Uterus (tissue), 4 donors: ENCODE data around the gene KLRC2. TPM values are rescaled to one million over a fixed set of nuclear protein-coding genes. Genes with fewer than 3 reads are reported as not detected.

ENCODE experiments used
- DNase-seq, 2 donors: peaks; one replicate each; pipeline ENCODE4 v3.0.0-alpha.2; 2019 to 2020
- H3K27ac ChIP-seq, 2 donors: fragments of 200-600 bp; sonication (generic); 1 replicate in 1 of 2; 2 replicates in 1 of 2; pipeline ENCODE4 v1.5.1; 2016 to 2018
- H3K27me3 ChIP-seq, 2 donors: fragments of 200-600 bp; sonication (generic); one replicate each; pipeline ENCODE4 v1.5.1; 2018 to 2019; ENCODE audit warnings: control low read depth in 1 of 2
- H3K36me3 ChIP-seq, 2 donors: fragments of 200-600 bp; sonication (generic); one replicate each; pipeline ENCODE4 v1.5.1; 2019; ENCODE audit warnings: control low read depth in 1 of 2
- H3K4me1 ChIP-seq, 2 donors: fragments of 200-600 bp; sonication (generic); one replicate each; pipeline ENCODE4 v1.5.1; 2018 to 2019; ENCODE audit warnings: control low read depth in 1 of 2
- H3K4me3 ChIP-seq, 2 donors: fragments of 200-600 bp; sonication (generic); 1 replicate in 1 of 2; 2 replicates in 1 of 2; pipeline ENCODE4 v1.5.1; 2018 to 2019; ENCODE audit warnings: mild to moderate bottlenecking in 1 of 2
- H3K9me3 ChIP-seq, 2 donors: fragments of 200-600 bp; sonication (generic); one replicate each; pipeline ENCODE4 v1.5.1; 2019; ENCODE audit warnings: control low read depth in 1 of 2
- CTCF ChIP-seq, 4 experiments: fragments of 200-600 bp in 2 of 4; fragments of 450-650 bp in 2 of 4; sonication (generic) in 2 of 4; IDR thresholded peaks; one replicate each; pipeline ENCODE4 v1.5.1; 2016 to 2019; ENCODE audit warnings: antibody characterized with exemption in 4 of 4, mild to moderate bottlenecking in 2 of 4, moderate library complexity in 1 of 4
- POLR2A ChIP-seq, 2 donors: fragments of 450-650 bp; IDR thresholded peaks; one replicate each; pipeline ENCODE4 v1.6.1; 2016; ENCODE audit warnings: antibody characterized with exemption in 2 of 2, mild to moderate bottlenecking in 1 of 2, moderate library complexity in 1 of 2
- intact Hi-C: fragments of 100-400 bp; cut with DNase I; formaldehyde crosslinking; loops from one replicate; pipeline ENCODE4 v1.15.1; 2023; ENCODE audit warnings: low total_unique reads
- total RNA-seq, 4 donors: library from RNA; depleted of rRNA in 3 of 4; stranded (reverse); fragments of >200 nt in 3 of 4; gene quantifications; one replicate each; pipeline versions ENCODE4 v1.1.0 to v1.2.4, GENCODE V29; 2014 to 2023
- donor health status: DM: yes; HTN: yes; CAD: no.

KLRC2 gene
- total RNA-seq, 4 donors from 2014 or later, result 2.2 TPM; not detected in 3

GRCh38 chr12:10381928-10382628 is 53.7 kb downstream of the KLRC2 start:
- no peaks in the 10 kb centered on the region for H3K9me3 ChIP-seq
- H3K4me3 ChIP-seq, result no peak overlapping the region
- no peaks in the 10 kb centered on the region for H3K36me3 ChIP-seq
- H3K27me3 ChIP-seq, result no peaks in the 10 kb centered on the region
- no peak overlapping the region for H3K27ac ChIP-seq
- H3K4me1 ChIP-seq, result no peaks in the 10 kb centered on the region
- no peak for TF ChIP-seq CTCF (IDR thresholded peaks at IDR 0.05)
- no peak for TF ChIP-seq POLR2A (IDR thresholded peaks at IDR 0.05)
- intact Hi-C loops, result no loop called here
- no peak for DNase-seq

Other genes starting within 250 kb of the KLRC2 start
- 100 to 1,000 TPM in 1 of 4 donors, 10 to 100 TPM in 3; 42.9 to 216 (median 62.7) TPM for gene GABARAPL1, start 223.1 kb downstream of the KLRC2 start, total RNA-seq
- gene KLRD1, start 128.1 kb downstream of the KLRC2 start, total RNA-seq, result 1 to 10 TPM in 2 of 4 donors, under 1 TPM in 2; under 0.01 to 4.1 (median 2.1) TPM
- 1 to 10 TPM in 1 of 4 donors, under 1 TPM in 2, not detected in 1; 0.76 to 2.9 (median 0.76) TPM for gene KLRK1, start 46.0 kb downstream of the KLRC2 start, total RNA-seq
- gene KLRC4, start 26.3 kb downstream of the KLRC2 start, total RNA-seq, result 1 to 10 TPM in 1 of 4 donors, under 1 TPM in 1, not detected in 2; 0.85 to 1.8 TPM
- gene KLRC3, start 15.4 kb downstream of the KLRC2 start, total RNA-seq, result 1 to 10 TPM in 1 of 4 donors, not detected in 3; 1.8 TPM
- 1 to 10 TPM in 2 of 4 donors, not detected in 2; 1.2 to 1.7 TPM for gene KLRC1, start 17.4 kb upstream of the KLRC2 start, total RNA-seq
- gene EIF2S3B, start 69.9 kb upstream of the KLRC2 start, total RNA-seq, result 1 to 10 TPM in 2 of 4 donors, under 1 TPM in 2; 0.29 to 1.6 (median 0.80) TPM
- 10 to 100 TPM; 21.0 to 55.3 (median 24.1) TPM for gene MAGOHB, start 177.6 kb upstream of the KLRC2 start, total RNA-seq
- 1 to 10 TPM in 1 of 4 donors, under 1 TPM in 1, not detected in 2; 0.62 to 2.1 TPM for gene STYK1, start 238.0 kb upstream of the KLRC2 start, total RNA-seq